A673 (cell line): ENCODE results near the gene HSPE1. TPM values are rescaled to one million over a fixed set of nuclear protein-coding genes. Genes with fewer than 3 reads are reported as not detected.

Source experiments
- BruUV-seq: library from RNA; stranded (reverse); fragments of 400-500 nt; replicated peaks from 2 replicates; lab custom pipeline; 2021; lab: Mats Ljungman, UMichigan
- CTCF ChIA-PET: fragments of 300-600 bp; sonication (Branson Sonifier 250); formaldehyde crosslinking; loops from one replicate; lab custom pipeline; 2022; ENCODE audit warnings: antibody characterized with exemption; lab: Charles Lee
- POLR2A ChIA-PET: fragments of 300-600 bp; sonication (Branson Sonifier 250); formaldehyde crosslinking; loops from one replicate; lab custom pipeline; 2022; ENCODE audit warnings: antibody characterized with exemption; ENCODE audit not compliant: low non-redundant PET; lab: Charles Lee
- DNase-seq: peaks from one replicate; pipeline ENCODE4 v3.0.0-alpha.2; 2015; ENCODE audit warnings: low spot score
- H3K27ac ChIP-seq: fragments of 200-600 bp; sonication (generic); 2 replicates; pipeline ENCODE4 v1.5.1; 2016; ENCODE audit warnings: mixed run types, low read depth, mild to moderate bottlenecking, mixed read lengths, antibody characterized with exemption, low read length; ENCODE audit not compliant: poor library complexity, severe bottlenecking
- H3K27me3 ChIP-seq: fragments of 200-600 bp; sonication (generic); replicated peaks from 2 replicates; pipeline ENCODE4 v1.6.1; 2017; ENCODE audit warnings: mixed run types, low read depth, mild to moderate bottlenecking, mixed read lengths, antibody characterized with exemption, low read length; ENCODE audit not compliant: insufficient read depth, poor library complexity
- H3K36me3 ChIP-seq: fragments of 200-600 bp; sonication (generic); 2 replicates; pipeline ENCODE4 v1.6.1; 2016; ENCODE audit warnings: mixed run types, mild to moderate bottlenecking, mixed read lengths, antibody characterized with exemption, low read length; ENCODE audit not compliant: insufficient read depth, poor library complexity, severe bottlenecking
- H3K4me1 ChIP-seq: fragments of 200-600 bp; sonication (generic); 2 replicates; pipeline ENCODE4 v1.6.1; 2017; ENCODE audit warnings: mixed run types, mild to moderate bottlenecking, mixed read lengths, antibody characterized with exemption, low read length; ENCODE audit not compliant: insufficient read depth, poor library complexity, severe bottlenecking
- H3K4me3 ChIP-seq: fragments of 200-600 bp; sonication (generic); 2 replicates; pipeline ENCODE4 v1.5.1; 2016; ENCODE audit warnings: low read depth, mixed run types, mild to moderate bottlenecking, mixed read lengths, low read length; ENCODE audit not compliant: poor library complexity, severe bottlenecking
- H3K9me3 ChIP-seq: fragments of 200-600 bp; sonication (generic); 2 replicates; pipeline ENCODE4 v1.6.1; 2016; ENCODE audit warnings: mixed run types, low read depth, mild to moderate bottlenecking, mixed read lengths, antibody characterized with exemption, low read length; ENCODE audit not compliant: poor library complexity, severe bottlenecking
- EZH2 ChIP-seq: fragments of 200-600 bp; sonication (generic); IDR thresholded peaks from 2 replicates; pipeline ENCODE4 v1.6.1; 2017; ENCODE audit warnings: borderline replicate concordance, low read depth, mild to moderate bottlenecking, mixed read lengths, antibody characterized with exemption, low read length; ENCODE audit not compliant: poor library complexity, severe bottlenecking
- intact Hi-C: fragments of 100-400 bp; cut with micrococcal nuclease; formaldehyde crosslinking; loops from one replicate; pipeline ENCODE4 v1.10.0; 2022; ENCODE audit not compliant: unreplicated experiment
- total RNA-seq: library from RNA; stranded (reverse); gene quantifications from 2 replicates; pipeline ENCODE4 v1.2.3, GENCODE V29; 2021
- TF ChIP-seq, protein P1 (sequence below): fragments of 300-800, 200-600 bp; sonication (generic); conservative IDR thresholded peaks from 2 replicates; pipeline ENCODE4 v1.5.1; 2017; ENCODE audit warnings: low read depth, mild to moderate bottlenecking, antibody characterized with exemption, low read length, moderate library complexity, mixed read lengths

HSPE1 gene
- total RNA-seq, 1 experiment from 2014 or later, result 356 TPM

DNA sequence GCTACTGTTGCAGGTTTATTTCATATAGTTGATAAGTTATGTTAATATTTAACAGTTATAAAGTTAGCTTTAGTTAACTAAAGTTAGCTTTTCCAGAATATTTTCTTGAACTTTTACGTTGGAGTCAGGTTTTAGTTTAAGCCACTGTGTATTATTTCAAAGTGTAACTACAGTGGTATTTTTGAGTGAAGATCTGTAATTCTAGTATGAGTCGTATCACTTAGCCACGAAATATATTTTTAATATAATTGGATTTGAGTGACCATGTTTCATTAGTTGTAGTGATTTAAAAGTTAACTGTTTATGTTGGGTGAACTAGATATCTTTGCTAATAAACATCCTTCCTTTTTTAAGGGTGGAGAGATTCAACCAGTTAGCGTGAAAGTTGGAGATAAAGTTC, 2.5 kb downstream of the HSPE1 start:
- Histone ChIP-seq H3K4me1 (peaks cover 21% of the 10 kb centered on the region), H3K36me3 (peaks cover 50% of the 10 kb centered on the region), H3K27me3 (no peaks in the 10 kb centered on the region), H3K27ac (peak overlapping the region; percentile 97), H3K4me3 (peak overlapping the region; percentile 89), H3K9me3 (no peaks in the 10 kb centered on the region)
- no TSS peak for BruUV-seq
- no peak for DNase-seq
- no peak for TF ChIP-seq EZH2
- TF ChIP-seq, protein P1, sequence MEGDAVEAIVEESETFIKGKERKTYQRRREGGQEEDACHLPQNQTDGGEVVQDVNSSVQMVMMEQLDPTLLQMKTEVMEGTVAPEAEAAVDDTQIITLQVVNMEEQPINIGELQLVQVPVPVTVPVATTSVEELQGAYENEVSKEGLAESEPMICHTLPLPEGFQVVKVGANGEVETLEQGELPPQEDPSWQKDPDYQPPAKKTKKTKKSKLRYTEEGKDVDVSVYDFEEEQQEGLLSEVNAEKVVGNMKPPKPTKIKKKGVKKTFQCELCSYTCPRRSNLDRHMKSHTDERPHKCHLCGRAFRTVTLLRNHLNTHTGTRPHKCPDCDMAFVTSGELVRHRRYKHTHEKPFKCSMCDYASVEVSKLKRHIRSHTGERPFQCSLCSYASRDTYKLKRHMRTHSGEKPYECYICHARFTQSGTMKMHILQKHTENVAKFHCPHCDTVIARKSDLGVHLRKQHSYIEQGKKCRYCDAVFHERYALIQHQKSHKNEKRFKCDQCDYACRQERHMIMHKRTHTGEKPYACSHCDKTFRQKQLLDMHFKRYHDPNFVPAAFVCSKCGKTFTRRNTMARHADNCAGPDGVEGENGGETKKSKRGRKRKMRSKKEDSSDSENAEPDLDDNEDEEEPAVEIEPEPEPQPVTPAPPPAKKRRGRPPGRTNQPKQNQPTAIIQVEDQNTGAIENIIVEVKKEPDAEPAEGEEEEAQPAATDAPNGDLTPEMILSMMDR, result no peak
- intact Hi-C loops, result loop anchor here (5.0 kb wide), 1 partner anchor 205 kb away; the partner anchor contains the start of gene MARS2
- POLR2A ChIA-PET, result no interaction called here
- CTCF ChIA-PET, result no interaction called here

DNA sequence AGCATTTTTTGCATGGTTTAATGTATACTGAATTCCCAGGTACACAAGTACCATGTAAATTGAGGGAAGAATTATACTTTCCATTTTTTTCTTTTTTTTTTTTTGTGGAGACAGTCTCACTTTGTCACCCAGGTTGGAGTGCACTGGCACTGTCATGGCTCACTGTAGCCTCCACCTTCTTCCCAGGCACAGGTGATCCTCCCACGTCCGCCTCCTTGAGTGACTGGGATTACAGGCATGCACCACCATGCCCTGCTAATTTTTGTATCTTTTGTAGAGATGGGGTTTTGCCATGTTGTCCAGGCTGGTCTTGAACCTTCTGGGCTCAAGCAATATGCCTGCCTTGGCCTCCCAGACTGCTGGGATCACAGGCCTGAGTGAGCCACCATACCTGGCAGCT, 3.8 kb downstream of the HSPE1 start:
- peaks cover 39% of the 10 kb centered on the region for H3K36me3 ChIP-seq
- DNase-seq, result no peak
- no peak overlapping the region for H3K27ac ChIP-seq
- peaks cover 15% of the 10 kb centered on the region for H3K4me1 ChIP-seq
- BruUV-seq, result no TSS peak
- ChIA-PET CTCF (no interaction called here), POLR2A (no interaction called here)
- TF ChIP-seq EZH2, result no peak
- TF ChIP-seq, protein P1, result no peak
- intact Hi-C loops, result loop anchor here (5.0 kb wide), 1 partner anchor 203 kb away; the partner anchor contains the start of gene MARS2
- no peaks in the 10 kb centered on the region for H3K9me3 ChIP-seq
- H3K27me3 ChIP-seq, result no peaks in the 10 kb centered on the region
- H3K4me3 ChIP-seq, result no peak overlapping the region

DNA sequence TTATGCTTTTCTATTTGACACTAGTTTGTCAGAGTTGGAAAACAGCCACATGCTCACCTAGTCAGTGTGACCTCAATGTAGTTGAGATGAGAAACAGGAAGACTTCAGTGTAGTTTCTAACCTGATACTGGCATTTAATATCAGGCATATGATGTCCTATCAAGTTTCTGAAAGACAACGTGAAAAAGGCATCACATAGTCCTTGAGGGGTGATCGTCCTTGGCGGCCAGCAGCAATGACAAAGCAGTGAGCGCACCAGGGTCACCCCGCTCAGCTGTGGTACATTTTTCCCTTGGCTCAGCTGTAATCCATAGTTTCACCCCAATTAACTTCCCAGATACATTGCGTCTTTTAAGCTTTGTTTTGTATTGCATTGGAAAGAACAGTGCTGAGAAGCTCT, 4.3 kb downstream of the HSPE1 start:
- no peaks in the 10 kb centered on the region for H3K9me3 ChIP-seq
- no peak overlapping the region for H3K27ac ChIP-seq
- peaks cover 15% of the 10 kb centered on the region for H3K4me1 ChIP-seq
- BruUV-seq, result no TSS peak
- peaks cover 39% of the 10 kb centered on the region for H3K36me3 ChIP-seq
- no peak for DNase-seq
- ChIA-PET POLR2A (no interaction called here), CTCF (no interaction called here)
- TF ChIP-seq, protein P1, result no peak
- TF ChIP-seq EZH2, result no peak
- no peak overlapping the region for H3K4me3 ChIP-seq
- no peaks in the 10 kb centered on the region for H3K27me3 ChIP-seq
- intact Hi-C loops, result loop anchor here (5.0 kb wide), 1 partner anchor 203 kb away; the partner anchor contains the start of gene MARS2
